GM19324 (cell line): ENCODE results near the gene SERGEF.
"Not testable (repeated sequence)": the region's sequence is repeated elsewhere in the genome, so short reads cannot be mapped to it uniquely, and the experiment has no call there.

Experiments
- ATAC-seq: cut with Tn5 transposase; IDR thresholded peaks from one replicate; pipeline ENCODE4 v1.9.1; 2021; ENCODE audit warnings: mild to moderate bottlenecking, moderate library complexity; ENCODE audit not compliant: unreplicated experiment, low FRiP score

SERGEF gene

GRCh38 chr11:18001191-18001590 lies 11.7 kb downstream of the SERGEF start:
- no peak for ATAC-seq

- no peak for ATAC-seq
These were observed 12.1 kb downstream of the SERGEF start for GRCh38 chr11:18000760-18001159.

DNA sequence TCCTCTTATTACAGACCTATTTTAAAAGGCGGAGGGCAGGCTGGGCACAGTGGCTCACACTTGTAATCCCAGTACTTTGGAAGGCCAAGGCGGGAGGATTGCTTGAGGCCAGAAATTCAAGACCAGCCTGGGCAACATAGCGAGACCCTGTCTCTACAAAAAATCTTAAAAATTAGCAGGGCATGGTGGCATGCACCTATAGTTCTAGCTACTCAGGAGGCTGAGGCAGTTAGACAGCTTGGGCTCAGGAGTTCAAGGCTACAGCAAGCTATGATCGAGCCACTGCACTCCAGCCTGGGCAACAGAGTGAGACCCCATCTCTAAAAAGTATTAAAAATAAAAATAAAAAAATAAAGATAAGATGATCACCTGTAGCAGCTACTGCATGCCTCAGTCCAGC lies 12.7 kb downstream of the SERGEF start:
- not testable (repeated sequence) for ATAC-seq

GRCh38 chr11:17992916-17993315 lies 19.9 kb downstream of the SERGEF start:
- no peak for ATAC-seq

DNA sequence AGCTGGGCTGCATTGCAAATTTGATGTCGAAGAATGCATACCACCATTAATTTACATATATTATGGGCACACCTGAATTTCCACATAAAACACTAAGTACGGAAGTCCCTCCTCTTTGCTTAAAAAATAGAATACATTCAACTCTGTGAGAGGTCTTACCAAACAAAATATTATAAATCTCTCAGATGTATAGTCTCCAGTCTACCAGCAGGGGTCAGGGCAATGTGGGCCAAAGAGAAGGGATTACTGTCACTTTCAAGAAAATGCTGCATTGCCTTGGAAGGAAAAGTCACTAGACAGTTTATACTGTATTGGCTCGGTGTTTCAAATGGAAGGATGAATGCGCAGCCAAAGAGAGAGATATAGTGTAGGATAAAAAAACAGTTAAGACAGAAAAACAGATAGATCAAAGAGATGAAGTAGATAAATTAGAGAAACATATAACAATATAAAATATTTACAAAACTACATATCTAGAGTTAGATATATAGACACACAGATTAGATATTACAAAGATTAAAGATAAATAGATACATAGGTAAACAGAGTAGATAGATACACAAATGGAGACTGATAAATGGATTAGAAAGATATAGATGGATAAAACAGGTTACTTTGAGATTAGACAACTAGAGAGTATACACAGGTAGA lies 20.9 kb downstream of the SERGEF start:
- ATAC-seq: peak; percentile 69

DNA sequence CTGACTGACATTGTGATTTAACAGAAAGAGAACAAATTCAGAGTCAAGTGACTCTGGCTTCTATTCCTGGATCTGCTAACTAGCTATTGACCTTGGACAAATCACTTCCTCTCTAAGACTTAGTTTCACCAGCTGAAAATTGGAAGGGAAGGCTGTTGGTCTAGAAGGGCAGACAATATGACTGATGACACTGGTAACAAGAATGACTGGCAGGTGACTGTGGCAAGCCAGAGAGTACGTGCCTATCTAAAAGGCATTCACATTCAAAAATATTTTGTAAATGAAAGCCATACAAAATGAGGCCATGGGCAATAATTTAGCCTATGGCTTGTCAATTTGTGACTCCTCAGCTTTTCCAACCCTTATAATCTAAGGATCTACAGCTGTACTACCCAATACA lies 23.5 kb downstream of the SERGEF start:
- ATAC-seq: no peak

DNA sequence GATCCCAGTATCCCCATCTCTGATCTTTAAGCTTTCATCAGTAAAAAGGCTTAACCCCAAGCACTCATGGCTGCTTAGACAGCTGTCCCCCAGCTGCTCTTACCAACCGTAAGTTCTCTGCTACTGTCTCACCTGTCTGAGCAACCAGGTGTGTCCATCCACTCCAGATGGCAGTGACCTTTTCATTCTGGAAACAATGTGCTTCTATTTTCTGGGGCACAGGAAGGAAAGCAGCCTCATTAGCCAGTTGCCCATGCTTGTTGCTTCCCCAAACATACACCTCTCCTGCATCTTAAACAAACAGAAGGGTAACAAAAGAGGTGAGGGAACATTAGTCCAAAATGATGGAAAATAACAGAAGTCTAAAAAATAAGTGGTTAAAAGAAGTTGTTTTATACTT lies 24.4 kb downstream of the SERGEF start:
- no peak for ATAC-seq

DNA sequence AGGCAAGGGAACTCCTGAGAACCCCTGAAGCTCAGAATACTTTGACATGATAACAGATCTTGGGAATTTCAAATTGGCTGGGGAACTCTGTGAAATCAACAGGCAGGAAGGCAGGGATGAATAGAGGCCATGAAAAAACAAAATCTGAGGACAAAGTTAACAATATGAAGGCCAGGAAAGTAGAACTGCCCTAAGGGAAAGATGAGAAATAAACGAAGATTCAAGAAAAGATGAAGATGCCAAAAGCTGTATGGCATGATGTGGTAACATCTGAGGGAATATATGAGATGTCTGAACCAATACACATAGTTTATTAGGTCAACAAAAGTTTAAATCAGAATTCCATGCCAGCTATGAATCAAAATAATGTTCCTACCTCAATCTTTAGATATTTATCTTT lies 25.0 kb downstream of the SERGEF start:
- no peak for ATAC-seq

GRCh38 chr11:17986711-17987220 lies 26.1 kb downstream of the SERGEF start:
- no peak for ATAC-seq

GRCh38 chr11:17986007-17986710 lies 26.7 kb downstream of the SERGEF start:
- no peak for ATAC-seq

DNA sequence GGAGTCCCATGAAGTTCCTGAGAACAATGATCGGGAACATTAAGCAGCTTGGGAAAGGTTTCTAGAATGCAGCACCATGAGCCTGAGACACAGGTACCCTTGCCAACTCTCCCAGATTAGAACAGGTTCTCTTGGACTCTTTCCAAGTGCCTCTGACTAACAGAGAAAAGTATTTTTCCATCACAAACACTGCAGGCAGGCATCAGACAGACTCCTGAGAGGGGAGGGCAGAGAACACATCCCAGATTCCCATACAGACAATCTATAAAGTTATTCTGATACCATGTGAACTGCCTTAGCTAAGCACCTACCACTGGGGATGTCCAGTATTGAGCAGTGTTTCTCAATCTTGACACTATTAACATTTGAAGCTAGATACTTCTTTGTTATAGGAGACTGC lies 27.3 kb downstream of the SERGEF start:
- ATAC-seq: no peak

DNA sequence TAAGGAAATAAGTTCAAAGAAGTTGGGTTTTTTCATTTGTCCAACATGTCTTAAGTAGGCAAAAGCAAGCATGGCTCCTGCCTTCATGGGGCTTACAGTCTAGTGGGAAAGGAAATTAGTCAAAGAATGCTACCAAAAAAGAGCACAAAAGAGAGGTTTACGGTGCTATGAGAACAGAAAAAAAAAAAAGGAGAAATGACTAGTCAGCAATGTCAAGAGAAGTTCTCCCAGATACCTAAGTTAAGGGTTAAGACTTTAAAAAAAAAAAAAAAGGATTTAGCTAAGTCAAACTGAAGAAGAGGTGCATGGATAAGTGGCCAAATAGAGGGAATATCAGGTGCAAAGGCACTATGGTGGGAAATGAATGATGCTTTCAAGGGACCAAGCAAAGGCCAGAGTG lies 29.3 kb downstream of the SERGEF start:
- ATAC-seq: no peak

- no peak for ATAC-seq
These were observed 33.0 kb downstream of the SERGEF start for GRCh38 chr11:17979770-17980371.

GRCh38 chr11:17978553-17979287 lies 34.1 kb downstream of the SERGEF start:
- no peak for ATAC-seq

DNA sequence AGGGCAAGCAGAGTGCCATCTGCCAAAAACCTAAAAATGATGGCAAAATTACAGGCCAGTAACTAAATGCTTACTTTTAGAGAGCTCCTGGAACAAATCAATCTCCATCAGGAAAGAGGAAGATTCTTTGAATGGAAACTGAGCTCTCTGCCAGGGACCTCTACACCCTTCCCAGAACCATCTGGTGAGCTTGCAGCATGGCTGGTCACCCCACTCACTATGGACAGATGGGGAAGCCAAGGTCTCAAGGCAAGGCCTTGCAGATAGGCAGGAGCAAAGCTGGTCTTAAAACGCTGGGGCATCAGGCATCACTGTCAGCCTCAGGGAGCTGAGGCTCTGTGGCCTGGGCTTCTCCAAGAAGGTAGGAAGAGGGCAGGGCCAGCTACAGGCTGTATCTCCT lies 36.2 kb downstream of the SERGEF start:
- ATAC-seq: no peak

DNA sequence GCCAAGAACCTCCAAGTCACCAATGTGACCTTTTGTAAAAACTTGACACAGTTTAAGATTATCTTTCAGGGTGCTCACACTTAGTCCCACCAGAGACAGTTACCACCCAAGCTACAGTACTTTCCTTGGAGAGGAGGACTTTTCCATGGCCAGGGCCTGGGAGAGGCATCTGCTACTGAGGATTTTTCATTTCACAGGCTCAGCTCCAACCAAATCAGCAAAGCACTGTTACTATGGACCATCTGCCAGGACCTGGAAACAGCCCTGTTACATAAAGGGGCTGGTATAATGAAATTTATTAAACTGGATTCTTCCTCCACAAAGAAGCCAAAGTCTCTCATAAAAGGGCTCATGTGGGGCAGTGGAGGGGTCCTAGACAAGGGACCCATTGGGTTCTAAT lies 38.6 kb downstream of the SERGEF start:
- ATAC-seq: no peak

DNA sequence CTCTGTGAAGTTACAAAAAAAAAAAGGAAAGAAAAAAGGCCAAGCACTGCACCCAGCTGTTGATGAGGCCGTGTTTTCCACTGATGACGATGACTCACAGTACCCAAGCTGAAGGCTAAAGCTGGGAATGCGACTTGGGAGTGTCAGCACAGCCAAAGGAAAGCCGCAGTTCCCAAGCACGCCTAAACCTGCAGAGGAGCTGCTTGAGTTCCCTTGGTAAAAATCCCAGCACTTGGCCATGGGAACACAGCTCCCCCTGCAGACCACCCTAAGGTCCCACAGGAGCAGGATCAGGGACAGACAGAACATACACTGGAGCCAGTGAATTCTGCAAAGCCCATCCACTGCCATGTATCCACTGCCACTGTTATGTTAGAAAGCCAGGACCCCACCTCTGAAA lies 39.9 kb downstream of the SERGEF start:
- ATAC-seq: no peak

- no peak for ATAC-seq
These were observed 44.6 kb downstream of the SERGEF start for GRCh38 chr11:17968206-17968605.

- ATAC-seq: no peak
These were observed 45.2 kb downstream of the SERGEF start for GRCh38 chr11:17967661-17968060.

DNA sequence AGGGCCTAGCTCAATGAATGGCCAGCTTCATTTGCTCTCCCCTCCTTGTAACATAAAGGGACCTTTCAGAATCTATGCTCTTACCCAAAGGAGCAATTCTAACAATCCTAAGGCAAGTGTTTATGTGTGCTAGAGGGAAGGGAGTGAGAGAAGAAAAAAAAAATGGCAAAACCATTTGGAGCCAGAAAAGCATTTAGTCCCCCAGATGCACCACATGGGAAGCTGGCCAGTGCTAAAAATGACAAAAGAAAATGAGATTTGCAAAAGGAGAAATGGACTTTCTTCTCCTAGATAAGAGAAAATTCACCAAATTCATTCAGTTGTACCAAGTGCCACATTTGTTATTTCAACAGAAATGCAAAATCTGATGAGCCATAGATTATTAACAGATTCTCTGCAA lies 52.8 kb downstream of the SERGEF start:
- no peak for ATAC-seq

DNA sequence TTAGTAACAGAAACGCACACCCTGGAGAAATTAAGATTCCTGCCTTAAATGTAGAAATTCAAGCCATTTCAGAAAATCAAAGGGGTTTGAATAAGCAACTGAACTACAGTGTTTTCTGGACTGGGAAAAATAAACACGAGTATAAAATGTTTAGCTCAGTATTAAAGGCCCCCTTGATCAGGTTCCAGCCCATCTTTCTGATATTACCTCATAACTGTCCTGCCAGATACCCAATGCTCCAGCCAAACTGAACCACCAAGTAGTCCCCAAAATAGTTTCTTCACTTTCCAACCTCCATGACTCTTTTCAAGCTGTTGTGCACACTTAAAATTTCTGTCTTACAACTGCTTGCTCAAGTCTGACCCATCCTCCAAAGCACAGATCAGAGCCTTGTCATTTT lies 54.4 kb downstream of the SERGEF start:
- ATAC-seq: no peak
